GM19372 (cell line): ENCODE data around the gene GPC6.

Source experiments
- ATAC-seq: cut with Tn5 transposase; IDR thresholded peaks from one replicate; pipeline ENCODE4 v1.9.1; 2021; ENCODE audit warnings: mild to moderate bottlenecking, low read depth, moderate library complexity; ENCODE audit not compliant: unreplicated experiment

The GPC6 gene

GRCh38 chr13:94399812-94400211 is 1173.2 kb downstream of the GPC6 start:
- ATAC-seq: no peak

GRCh38 chr13:94400874-94401273 is 1174.3 kb downstream of the GPC6 start:
- no peak for ATAC-seq

- no peak for ATAC-seq
Measured at GRCh38 chr13:94408314-94409036, 1181.9 kb downstream of the GPC6 start.

GRCh38 chr13:94411747-94412146 is 1185.1 kb downstream of the GPC6 start:
- no peak for ATAC-seq

GRCh38 chr13:94412870-94413597 is 1186.4 kb downstream of the GPC6 start:
- no peak for ATAC-seq

GRCh38 chr13:94413598-94413944 is 1187.0 kb downstream of the GPC6 start:
- no peak for ATAC-seq

GRCh38 chr13:94414141-94414540 is 1187.5 kb downstream of the GPC6 start:
- ATAC-seq: no peak

GRCh38 chr13:94414708-94415107 is 1188.1 kb downstream of the GPC6 start:
- ATAC-seq: no peak

GRCh38 chr13:94415500-94416237 is 1189.1 kb downstream of the GPC6 start:
- no peak for ATAC-seq

GRCh38 chr13:94416454-94417080 is 1190.0 kb downstream of the GPC6 start:
- ATAC-seq: no peak

- ATAC-seq: no peak
Measured at GRCh38 chr13:94417294-94417693, 1190.7 kb downstream of the GPC6 start.

- no peak for ATAC-seq
Measured at GRCh38 chr13:94419304-94419924, 1192.8 kb downstream of the GPC6 start.

GRCh38 chr13:94419925-94420305 is 1193.3 kb downstream of the GPC6 start:
- ATAC-seq: no peak

- ATAC-seq: no peak
Measured at GRCh38 chr13:94427313-94427953, 1200.8 kb downstream of the GPC6 start.

GRCh38 chr13:94431574-94431973 is 1205.0 kb downstream of the GPC6 start:
- ATAC-seq: no peak

GRCh38 chr13:94431987-94432386 is 1205.4 kb downstream of the GPC6 start:
- ATAC-seq: no peak

GRCh38 chr13:94433055-94433961 is 1206.7 kb downstream of the GPC6 start:
- ATAC-seq: no peak

GRCh38 chr13:94435604-94436226 is 1209.1 kb downstream of the GPC6 start:
- ATAC-seq: peak; percentile 61

- no peak for ATAC-seq
Measured at GRCh38 chr13:94444826-94445225, 1218.2 kb downstream of the GPC6 start.
